ENCODE measurements around the gene PHF21A. TPM values are rescaled to one million over a fixed set of nuclear protein-coding genes. Genes with fewer than 3 reads are reported as not detected.
A peak's percentile ranks its signal among the peaks of the same experiment; 100 is the strongest.
"Not testable (repeated sequence)": the region's sequence is repeated elsewhere in the genome, so short reads cannot be mapped to it uniquely, and the experiment has no call there.

Gene PHF21A
- total RNA-seq, 4 donors from 2014 or later, result 12.1 to 83.3 (median 29.3) TPM

DNA sequence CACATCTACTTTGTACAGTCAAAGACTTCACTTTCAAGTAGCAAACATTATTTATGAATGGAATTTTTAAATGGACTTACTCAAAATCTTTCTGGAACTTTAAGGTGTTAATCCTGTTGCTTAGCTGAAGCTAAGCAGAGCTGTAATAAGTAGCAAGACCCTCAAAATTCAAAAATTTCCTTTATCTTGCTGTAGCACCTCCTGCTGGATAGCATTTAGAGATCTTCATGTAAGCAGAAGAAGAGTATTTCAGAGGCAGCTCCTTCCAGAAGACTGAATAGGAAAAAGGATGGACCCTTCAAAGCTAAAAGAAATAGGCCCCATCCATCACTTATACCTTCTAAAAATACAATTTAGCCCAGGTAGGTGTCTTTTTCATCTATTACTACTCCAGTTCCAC lies 3.4 kb downstream of the PHF21A start:
- H3K36me3 ChIP-seq, result no peaks in the 10 kb centered on the region
- no peak for DNase-seq
- no peaks in the 10 kb centered on the region for H3K27me3 ChIP-seq
- intact Hi-C loops (cut with DNase I; ENCODE audit: low total_unique reads), result no loop called here
- H3K9me3 ChIP-seq, result no peaks in the 10 kb centered on the region
- H3K27ac ChIP-seq, result peak overlapping the region; percentile 90 to 99
- no peak overlapping the region for H3K4me3 ChIP-seq
- peaks cover 3 to 11% of the 10 kb centered on the region in 2 donors for H3K4me1 ChIP-seq
- no peak for TF ChIP-seq POLR2A (IDR thresholded peaks at IDR 0.05)
- TF ChIP-seq, protein P1, sequence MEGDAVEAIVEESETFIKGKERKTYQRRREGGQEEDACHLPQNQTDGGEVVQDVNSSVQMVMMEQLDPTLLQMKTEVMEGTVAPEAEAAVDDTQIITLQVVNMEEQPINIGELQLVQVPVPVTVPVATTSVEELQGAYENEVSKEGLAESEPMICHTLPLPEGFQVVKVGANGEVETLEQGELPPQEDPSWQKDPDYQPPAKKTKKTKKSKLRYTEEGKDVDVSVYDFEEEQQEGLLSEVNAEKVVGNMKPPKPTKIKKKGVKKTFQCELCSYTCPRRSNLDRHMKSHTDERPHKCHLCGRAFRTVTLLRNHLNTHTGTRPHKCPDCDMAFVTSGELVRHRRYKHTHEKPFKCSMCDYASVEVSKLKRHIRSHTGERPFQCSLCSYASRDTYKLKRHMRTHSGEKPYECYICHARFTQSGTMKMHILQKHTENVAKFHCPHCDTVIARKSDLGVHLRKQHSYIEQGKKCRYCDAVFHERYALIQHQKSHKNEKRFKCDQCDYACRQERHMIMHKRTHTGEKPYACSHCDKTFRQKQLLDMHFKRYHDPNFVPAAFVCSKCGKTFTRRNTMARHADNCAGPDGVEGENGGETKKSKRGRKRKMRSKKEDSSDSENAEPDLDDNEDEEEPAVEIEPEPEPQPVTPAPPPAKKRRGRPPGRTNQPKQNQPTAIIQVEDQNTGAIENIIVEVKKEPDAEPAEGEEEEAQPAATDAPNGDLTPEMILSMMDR (IDR thresholded peaks at IDR 0.05), result no peak

DNA sequence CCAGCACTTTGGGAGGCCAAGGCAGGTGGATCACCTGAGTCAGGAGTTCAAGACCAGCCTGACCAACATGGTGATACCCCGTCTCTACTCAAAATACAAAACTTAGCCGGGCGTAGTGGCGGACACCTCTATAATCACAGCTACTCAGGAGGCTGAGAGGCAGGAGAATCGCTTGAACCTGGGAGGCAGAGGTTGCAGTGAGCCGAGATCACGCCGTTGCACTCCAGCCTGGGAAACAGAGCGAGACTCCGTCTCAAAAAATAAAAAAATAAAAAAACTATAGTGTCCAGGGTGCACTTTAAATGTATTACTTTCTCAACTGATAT lies 4.6 kb downstream of the PHF21A start:
- H3K27ac ChIP-seq; H3K4me3 ChIP-seq; intact Hi-C loops (cut with DNase I; ENCODE audit: low total_unique reads); H3K36me3 ChIP-seq; H3K9me3 ChIP-seq; DNase-seq; H3K27me3 ChIP-seq: not testable (repeated sequence)
- H3K4me1 ChIP-seq, result peaks cover 3 to 11% of the 10 kb centered on the region in 2 donors

DNA sequence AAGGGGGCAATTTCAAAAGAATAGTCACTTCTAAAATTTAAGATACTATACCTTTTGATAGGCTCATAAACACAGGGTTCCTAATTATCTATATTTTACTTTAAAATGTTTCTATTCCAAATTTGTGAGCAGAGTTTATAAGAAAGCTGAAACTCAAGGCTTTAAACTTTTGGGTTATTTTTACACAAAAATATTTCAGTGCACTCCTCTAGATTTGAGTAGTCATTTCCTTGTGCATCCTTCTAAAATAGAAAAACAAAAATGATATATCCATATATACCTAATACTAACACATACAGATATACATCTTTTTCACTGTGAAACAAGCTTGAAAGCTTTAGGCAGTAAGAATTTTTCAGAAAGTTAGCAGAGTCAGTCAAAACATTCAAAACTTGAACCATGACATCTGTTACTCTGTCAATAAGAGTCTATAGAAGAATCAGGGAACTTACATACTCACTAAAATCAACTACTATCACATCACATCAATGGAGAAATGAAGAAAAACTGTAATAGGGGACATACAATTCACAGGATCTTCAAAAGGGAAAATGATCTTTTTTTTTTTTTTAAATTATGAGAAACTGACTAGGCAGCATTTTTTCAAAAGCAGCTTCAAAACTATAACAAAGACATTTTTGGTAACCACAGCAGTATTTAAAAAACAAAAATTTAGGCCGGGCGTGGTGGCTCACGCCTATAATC lies 5.1 kb downstream of the PHF21A start:
- no peak for TF ChIP-seq POLR2A (IDR thresholded peaks at IDR 0.05)
- TF ChIP-seq, protein P1 (IDR thresholded peaks at IDR 0.05), result no peak
- intact Hi-C loops (cut with DNase I; ENCODE audit: low total_unique reads), result no loop called here
- Histone ChIP-seq H3K27ac (peak overlapping the region in 1 of 2 donors; percentile 63), H3K27me3 (no peaks in the 10 kb centered on the region), H3K36me3 (no peaks in the 10 kb centered on the region), H3K9me3 (no peaks in the 10 kb centered on the region), H3K4me3 (no peak overlapping the region), H3K4me1 (peaks cover 3 to 11% of the 10 kb centered on the region in 2 donors)
- DNase-seq, result no peak

DNA sequence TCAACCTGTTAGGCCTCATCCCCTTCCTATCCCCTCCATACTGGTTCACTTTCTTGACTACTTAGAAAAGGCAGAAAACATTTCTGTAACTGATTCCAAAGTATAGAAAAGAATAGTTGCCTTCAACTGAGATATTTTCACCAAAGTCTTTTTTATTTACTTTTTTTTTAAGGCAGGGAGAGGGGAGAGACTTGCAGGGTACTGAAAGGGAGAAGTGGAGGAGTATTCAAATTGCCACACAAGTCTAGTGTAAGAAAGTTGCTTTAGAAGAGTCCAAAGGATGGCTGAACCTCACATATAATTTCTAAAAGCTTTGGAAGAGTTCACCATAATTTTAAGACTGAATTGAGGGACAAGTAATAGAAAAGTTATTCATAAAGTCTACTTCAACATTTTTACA lies 6.3 kb downstream of the PHF21A start:
- intact Hi-C loops (cut with DNase I; ENCODE audit: low total_unique reads), result no loop called here
- Histone ChIP-seq H3K36me3 (no peaks in the 10 kb centered on the region), H3K27ac (peak overlapping the region in 1 of 2 donors; percentile 63), H3K4me3 (no peak overlapping the region), H3K4me1 (peaks cover 3 to 11% of the 10 kb centered on the region in 2 donors), H3K9me3 (no peaks in the 10 kb centered on the region), H3K27me3 (no peaks in the 10 kb centered on the region)
- TF ChIP-seq POLR2A (IDR thresholded peaks at IDR 0.05), result no peak
- TF ChIP-seq, protein P1 (IDR thresholded peaks at IDR 0.05), result no peak
- no peak for DNase-seq

DNA sequence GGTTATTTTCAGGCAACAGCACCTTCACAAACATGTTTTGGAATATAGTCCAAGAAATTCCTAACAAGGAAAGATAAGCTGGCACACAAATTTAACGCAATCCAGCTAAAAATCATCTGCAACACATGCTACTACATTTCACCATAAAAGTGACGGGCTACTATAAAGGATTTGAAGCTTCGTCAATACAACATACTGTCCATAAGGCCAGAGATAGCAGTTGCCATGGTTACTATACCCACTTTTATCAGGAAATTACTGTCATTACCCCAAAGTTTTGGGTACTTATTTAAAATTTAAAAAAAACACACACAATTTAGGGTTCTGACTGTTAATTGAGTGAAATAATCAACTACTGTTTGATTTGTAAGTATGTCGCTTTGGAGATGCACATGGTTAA lies 6.9 kb downstream of the PHF21A start:
- intact Hi-C loops (cut with DNase I; ENCODE audit: low total_unique reads), result no loop called here
- DNase-seq, result no peak
- H3K4me3 ChIP-seq, result no peak overlapping the region
- TF ChIP-seq, protein P1 (IDR thresholded peaks at IDR 0.05), result no peak
- TF ChIP-seq POLR2A (IDR thresholded peaks at IDR 0.05), result no peak
- H3K36me3 ChIP-seq, result no peaks in the 10 kb centered on the region
- H3K27ac ChIP-seq, result peak overlapping the region in 1 of 2 donors; percentile 63
- no peaks in the 10 kb centered on the region for H3K27me3 ChIP-seq
- H3K4me1 ChIP-seq, result peaks cover 3 to 11% of the 10 kb centered on the region in 2 donors
- H3K9me3 ChIP-seq, result no peaks in the 10 kb centered on the region

Data from uterus (tissue), 4 donors.